ENCODE data around the gene ACTR3. TPM values are rescaled to one million over a fixed set of nuclear protein-coding genes. Genes with fewer than 3 reads are reported as not detected.

ACTR3 gene
- total RNA-seq, 2 donors from 2014 or later: 441 to 618 TPM

GRCh38 chr2:113961000-113961399 is 71.1 kb downstream of the ACTR3 start:
- no peak for ATAC-seq (replicated peaks)
- H3K36me3 Mint-ChIP-seq (ENCODE audit: low read depth): peaks cover 89% of the 10 kb centered on the region
- no peaks in the 10 kb centered on the region for H3K27me3 Mint-ChIP-seq
- H3K27ac Mint-ChIP-seq: no peak overlapping the region
- H3K4me1 Mint-ChIP-seq: peaks cover 4% of the 10 kb centered on the region
- H3K9me3 Mint-ChIP-seq: no peaks in the 10 kb centered on the region
- no peak overlapping the region for H3K4me3 Mint-ChIP-seq

GRCh38 chr2:113962692-113963480 is 73.0 kb downstream of the ACTR3 start:
- Mint-ChIP-seq H3K27ac (peak overlapping the region; percentile 27), H3K36me3 (ENCODE audit: low read depth) (peaks cover 76% of the 10 kb centered on the region), H3K27me3 (no peaks in the 10 kb centered on the region), H3K9me3 (no peaks in the 10 kb centered on the region), H3K4me1 (peaks cover 4% of the 10 kb centered on the region), H3K4me3 (no peak overlapping the region)
- ATAC-seq (replicated peaks): no peak

GRCh38 chr2:113963965-113964364 is 74.1 kb downstream of the ACTR3 start:
- Mint-ChIP-seq H3K9me3 (no peaks in the 10 kb centered on the region), H3K36me3 (ENCODE audit: low read depth) (peaks cover 65% of the 10 kb centered on the region), H3K4me3 (no peak overlapping the region), H3K27me3 (no peaks in the 10 kb centered on the region), H3K27ac (no peak overlapping the region), H3K4me1 (peaks cover 4% of the 10 kb centered on the region)
- no peak for ATAC-seq (replicated peaks)

GRCh38 chr2:113964436-113964835 is 74.5 kb downstream of the ACTR3 start:
- no peak for ATAC-seq (replicated peaks)
- peaks cover 4% of the 10 kb centered on the region for H3K4me1 Mint-ChIP-seq
- peaks cover 60% of the 10 kb centered on the region for H3K36me3 Mint-ChIP-seq (ENCODE audit: low read depth)
- no peak overlapping the region for H3K4me3 Mint-ChIP-seq
- H3K9me3 Mint-ChIP-seq: no peaks in the 10 kb centered on the region
- H3K27ac Mint-ChIP-seq: no peak overlapping the region
- no peaks in the 10 kb centered on the region for H3K27me3 Mint-ChIP-seq

- peaks cover 53% of the 10 kb centered on the region for H3K36me3 Mint-ChIP-seq (ENCODE audit: low read depth)
- no peak overlapping the region for H3K4me3 Mint-ChIP-seq
- ATAC-seq (replicated peaks): no peak
- no peaks in the 10 kb centered on the region for H3K9me3 Mint-ChIP-seq
- peaks cover 4% of the 10 kb centered on the region for H3K4me1 Mint-ChIP-seq
- H3K27me3 Mint-ChIP-seq: no peaks in the 10 kb centered on the region
- no peak overlapping the region for H3K27ac Mint-ChIP-seq
Observed at GRCh38 chr2:113965228-113965627, 75.3 kb downstream of the ACTR3 start.

GRCh38 chr2:113965644-113966043 is 75.8 kb downstream of the ACTR3 start:
- Mint-ChIP-seq H3K4me1 (peaks cover 4% of the 10 kb centered on the region), H3K9me3 (no peaks in the 10 kb centered on the region), H3K27ac (peak overlapping the region; percentile 21), H3K36me3 (ENCODE audit: low read depth) (peaks cover 53% of the 10 kb centered on the region), H3K27me3 (no peaks in the 10 kb centered on the region), H3K4me3 (no peak overlapping the region)
- peak; percentile 57 for ATAC-seq (replicated peaks)

- no peaks in the 10 kb centered on the region for H3K27me3 Mint-ChIP-seq
- H3K27ac Mint-ChIP-seq: peak overlapping the region; percentile 21
- H3K4me1 Mint-ChIP-seq: peaks cover 4% of the 10 kb centered on the region
- H3K4me3 Mint-ChIP-seq: no peak overlapping the region
- H3K9me3 Mint-ChIP-seq: no peaks in the 10 kb centered on the region
- peaks cover 53% of the 10 kb centered on the region for H3K36me3 Mint-ChIP-seq (ENCODE audit: low read depth)
- no peak for ATAC-seq (replicated peaks)
Observed at GRCh38 chr2:113966171-113966570, 76.3 kb downstream of the ACTR3 start.

- Mint-ChIP-seq H3K4me1 (peaks cover 4% of the 10 kb centered on the region), H3K9me3 (no peaks in the 10 kb centered on the region), H3K4me3 (no peak overlapping the region), H3K27ac (peak overlapping the region; percentile 46), H3K36me3 (ENCODE audit: low read depth) (peaks cover 53% of the 10 kb centered on the region), H3K27me3 (no peaks in the 10 kb centered on the region)
- ATAC-seq (replicated peaks): peak; percentile 18
Observed at GRCh38 chr2:113966832-113967231, 76.9 kb downstream of the ACTR3 start.

GRCh38 chr2:113967272-113967671 is 77.4 kb downstream of the ACTR3 start:
- Mint-ChIP-seq H3K27me3 (no peaks in the 10 kb centered on the region), H3K4me1 (peaks cover 4% of the 10 kb centered on the region), H3K4me3 (no peak overlapping the region), H3K9me3 (no peaks in the 10 kb centered on the region), H3K36me3 (ENCODE audit: low read depth) (peaks cover 54% of the 10 kb centered on the region), H3K27ac (peak overlapping the region; percentile 46)
- ATAC-seq (replicated peaks): peak; percentile 43

GRCh38 chr2:113972766-113973165 is 82.9 kb downstream of the ACTR3 start:
- peaks cover 48% of the 10 kb centered on the region for H3K36me3 Mint-ChIP-seq (ENCODE audit: low read depth)
- H3K27me3 Mint-ChIP-seq: no peaks in the 10 kb centered on the region
- peak overlapping the region; percentile 40 for H3K27ac Mint-ChIP-seq
- H3K4me1 Mint-ChIP-seq: peaks cover 14% of the 10 kb centered on the region
- no peaks in the 10 kb centered on the region for H3K9me3 Mint-ChIP-seq
- no peak for ATAC-seq (replicated peaks)
- no peak overlapping the region for H3K4me3 Mint-ChIP-seq

- ATAC-seq (replicated peaks): no peak
- Mint-ChIP-seq H3K36me3 (ENCODE audit: low read depth) (peaks cover 48% of the 10 kb centered on the region), H3K4me1 (peaks cover 14% of the 10 kb centered on the region), H3K27me3 (no peaks in the 10 kb centered on the region), H3K4me3 (no peak overlapping the region), H3K9me3 (no peaks in the 10 kb centered on the region), H3K27ac (no peak overlapping the region)
Observed at GRCh38 chr2:113973810-113974209, 83.9 kb downstream of the ACTR3 start.

- Mint-ChIP-seq H3K4me1 (peaks cover 14% of the 10 kb centered on the region), H3K9me3 (no peaks in the 10 kb centered on the region), H3K27me3 (no peaks in the 10 kb centered on the region), H3K27ac (peak overlapping the region; percentile 58), H3K36me3 (ENCODE audit: low read depth) (peaks cover 48% of the 10 kb centered on the region), H3K4me3 (no peak overlapping the region)
- no peak for ATAC-seq (replicated peaks)
Observed at GRCh38 chr2:113974727-113975126, 84.8 kb downstream of the ACTR3 start.

- Mint-ChIP-seq H3K4me1 (peaks cover 21% of the 10 kb centered on the region), H3K27ac (peak overlapping the region; percentile 46)
- ATAC-seq (replicated peaks): no peak
Observed at GRCh38 chr2:113976277-113976928, 86.5 kb downstream of the ACTR3 start.

GRCh38 chr2:113977060-113977659 is 87.3 kb downstream of the ACTR3 start:
- no peak for ATAC-seq (replicated peaks)
- Mint-ChIP-seq H3K4me3 (no peak overlapping the region), H3K27me3 (no peaks in the 10 kb centered on the region), H3K4me1 (peaks cover 21% of the 10 kb centered on the region), H3K36me3 (ENCODE audit: low read depth) (peaks cover 42% of the 10 kb centered on the region), H3K9me3 (no peaks in the 10 kb centered on the region), H3K27ac (no peak overlapping the region)

More at GRCh38 chr2:113976277-113976928, 86.5 kb downstream of the ACTR3 start:
- Mint-ChIP-seq H3K27me3 (no peaks in the 10 kb centered on the region), H3K4me3 (no peak overlapping the region), H3K9me3 (no peaks in the 10 kb centered on the region), H3K36me3 (ENCODE audit: low read depth) (peaks cover 48% of the 10 kb centered on the region)

All from activated T-helper 17 cell treated with anti-CD3 and anti-CD28 coated beads, Interleukin-2, amount 50 U/mL, for 72 hours (primary cell).